Fibroblast of skin of left biceps (primary cell): ENCODE data around the gene COL6A3.
"Not testable (repeated sequence)": the region's sequence is repeated elsewhere in the genome, so short reads cannot be mapped to it uniquely, and the experiment has no call there.

Source experiments
- DNase-seq, 2 experiments: peaks; one replicate each; pipeline ENCODE4 v3.0.0-alpha.2; 2013; ENCODE audit warnings: low read depth in 2 of 2

COL6A3 gene

GRCh38 chr2:237379636-237380035 is 34.3 kb downstream of the COL6A3 start:
- DNase-seq, result no peak

DNA sequence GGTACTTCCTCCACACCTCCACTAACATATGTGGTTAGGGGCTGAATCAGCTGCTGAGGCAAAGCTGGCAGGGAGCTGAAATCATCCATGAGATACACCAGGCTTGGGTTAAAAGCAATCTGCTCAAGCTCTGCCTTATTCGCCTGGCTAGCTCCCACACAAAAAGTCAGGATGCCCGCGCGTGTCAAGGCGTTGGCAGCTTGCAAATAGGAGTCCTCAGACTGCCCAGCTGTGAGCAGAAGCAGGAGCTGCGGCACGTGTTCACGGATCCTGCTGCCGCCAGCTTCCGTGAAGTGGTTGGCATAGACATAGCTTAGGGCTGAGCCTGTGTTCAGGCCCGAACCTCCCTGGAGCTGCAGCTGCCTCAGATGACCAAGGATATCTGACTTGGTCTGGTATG is 35.3 kb downstream of the COL6A3 start:
- no peak for DNase-seq

DNA sequence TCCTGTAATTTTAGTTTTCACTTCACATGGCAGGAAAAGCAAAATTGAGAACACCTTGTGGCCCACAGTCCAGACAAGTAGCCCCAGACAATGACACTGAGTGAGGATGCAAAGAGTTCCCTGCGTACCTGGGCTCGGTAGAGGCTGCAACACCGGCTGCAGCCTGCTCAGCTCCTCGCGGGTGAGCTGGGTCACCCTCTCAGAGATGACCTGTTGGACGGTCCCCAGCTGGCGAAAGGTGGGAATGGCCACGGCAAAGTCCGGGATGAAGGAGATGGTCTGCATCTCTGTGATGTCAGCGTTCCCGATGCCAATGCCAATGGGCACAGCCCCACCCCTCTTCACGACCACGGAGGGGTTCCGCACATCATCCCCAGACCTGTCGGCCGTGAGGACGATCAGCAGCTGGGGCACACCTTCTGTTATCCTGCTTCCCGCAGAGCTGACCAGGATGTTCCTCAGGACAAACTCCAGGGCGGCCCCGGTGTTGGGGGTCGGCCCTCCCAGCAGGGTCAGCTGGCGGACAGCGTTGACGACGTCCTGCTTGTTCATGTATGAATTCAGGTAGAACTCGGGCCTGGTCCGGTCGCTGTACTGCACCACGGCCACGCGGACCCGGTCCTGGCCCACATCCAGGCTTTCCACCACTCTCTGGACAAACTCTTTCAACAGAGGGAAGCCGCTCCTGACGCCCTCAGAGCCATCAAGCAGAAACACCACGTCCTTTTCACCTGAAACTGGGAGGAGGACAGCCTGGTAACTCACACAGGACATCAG is 39.5 kb downstream of the COL6A3 start:
- no peak for DNase-seq

DNA sequence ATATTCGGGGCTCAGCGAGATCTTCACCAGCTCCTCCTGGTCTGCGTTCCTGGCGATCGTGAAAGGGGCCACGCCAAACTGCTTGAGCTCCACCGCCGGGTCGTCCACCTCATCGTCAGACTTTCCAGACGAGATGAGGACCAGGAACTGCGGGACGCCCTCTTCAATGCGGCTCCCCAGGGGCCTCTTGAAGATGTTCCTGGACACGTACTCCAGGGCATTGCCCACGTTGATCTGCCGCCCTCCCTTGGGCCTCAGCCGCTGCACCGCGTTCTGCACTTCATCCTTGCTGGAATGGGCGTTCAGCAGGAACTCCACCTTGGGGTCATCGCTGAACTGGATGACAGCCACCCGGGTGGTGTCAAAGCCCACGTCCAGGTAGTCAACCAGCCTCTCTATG is 42.1 kb downstream of the COL6A3 start:
- DNase-seq, result no peak

- no peak for DNase-seq
Observed at GRCh38 chr2:237365671-237366070, 48.3 kb downstream of the COL6A3 start.

DNA sequence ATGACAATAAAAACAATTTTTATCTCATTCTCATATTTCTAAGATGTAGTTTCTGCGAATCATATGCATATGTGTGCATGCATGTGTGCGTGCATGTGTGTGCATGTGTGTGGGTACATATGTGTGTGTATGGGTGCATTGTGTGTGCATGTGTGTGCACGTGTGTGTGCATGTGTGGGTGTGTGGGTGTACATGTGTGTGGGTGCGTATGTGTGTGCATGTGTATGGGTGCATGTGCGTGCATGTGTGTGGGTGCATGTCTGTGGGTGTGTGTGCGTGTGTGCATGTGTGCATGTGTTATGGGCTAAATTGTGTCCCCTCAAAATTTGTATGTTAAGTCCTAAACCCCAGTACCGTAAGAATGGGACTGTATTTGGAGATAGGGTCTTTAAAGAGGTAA is 49.3 kb downstream of the COL6A3 start:
- no peak for DNase-seq

- no peak for DNase-seq
Observed at GRCh38 chr2:237361194-237362004, 52.6 kb downstream of the COL6A3 start.

DNA sequence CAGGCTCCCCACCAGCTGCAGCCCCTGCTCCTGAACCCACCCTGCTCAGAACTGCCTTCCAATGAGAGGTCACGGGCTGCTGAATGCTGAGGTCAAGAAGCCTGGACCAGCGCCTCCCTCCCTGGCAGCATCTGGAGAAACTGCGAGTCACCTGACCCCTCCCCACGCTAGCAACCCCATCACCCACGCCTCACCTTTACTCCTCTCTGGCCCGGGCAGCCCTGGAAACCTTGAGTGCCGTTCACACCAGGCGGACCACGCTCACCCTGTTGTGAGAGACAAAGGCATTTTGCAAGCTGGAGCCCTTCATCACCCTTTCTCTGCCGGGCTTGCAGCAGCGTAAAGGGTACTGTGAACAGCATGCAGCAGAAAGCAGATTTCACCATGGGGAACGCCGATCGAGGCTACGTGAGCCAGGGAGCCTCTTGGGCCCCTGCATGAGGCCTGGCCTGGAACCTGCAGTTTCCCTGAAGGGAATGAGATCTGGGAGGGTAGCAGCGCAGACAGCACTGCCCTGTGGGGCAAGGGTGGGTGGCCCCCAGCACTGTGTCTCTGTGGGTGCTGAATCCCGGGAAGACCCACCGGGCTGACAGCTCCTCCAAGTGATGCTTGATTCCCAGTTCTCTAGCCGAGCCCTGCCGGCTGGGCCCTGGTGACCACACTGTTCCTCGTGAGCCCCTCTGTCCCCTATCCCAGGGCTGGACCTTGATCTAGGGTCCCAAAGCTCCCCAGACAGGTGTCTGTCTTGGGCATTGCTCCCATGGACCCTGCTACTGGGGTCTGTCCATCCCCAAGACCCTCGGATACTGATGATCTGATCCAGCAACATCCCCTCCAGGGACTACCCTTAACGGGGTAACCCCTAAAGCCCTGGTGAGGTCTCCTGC is 53.8 kb downstream of the COL6A3 start:
- no peak for DNase-seq

DNA sequence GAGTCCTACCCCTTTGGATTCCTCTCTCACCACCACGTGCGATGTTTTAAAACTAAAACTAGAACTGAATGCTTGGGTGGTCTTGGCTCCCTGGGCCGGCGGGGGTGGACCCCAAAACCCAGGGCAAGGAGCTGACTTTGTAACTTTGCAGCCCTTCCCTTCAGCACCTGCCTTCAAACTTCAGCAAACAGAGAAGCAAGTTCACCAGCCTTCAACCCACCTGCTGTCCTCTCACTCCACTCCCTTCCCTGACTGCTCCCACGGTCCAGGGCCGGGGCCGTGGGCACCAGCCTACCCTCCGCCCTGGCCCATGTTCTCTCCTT is 54.5 kb downstream of the COL6A3 start:
- DNase-seq, result no peak

- no peak for DNase-seq
Observed at GRCh38 chr2:237358721-237359517, 55.0 kb downstream of the COL6A3 start.

DNA sequence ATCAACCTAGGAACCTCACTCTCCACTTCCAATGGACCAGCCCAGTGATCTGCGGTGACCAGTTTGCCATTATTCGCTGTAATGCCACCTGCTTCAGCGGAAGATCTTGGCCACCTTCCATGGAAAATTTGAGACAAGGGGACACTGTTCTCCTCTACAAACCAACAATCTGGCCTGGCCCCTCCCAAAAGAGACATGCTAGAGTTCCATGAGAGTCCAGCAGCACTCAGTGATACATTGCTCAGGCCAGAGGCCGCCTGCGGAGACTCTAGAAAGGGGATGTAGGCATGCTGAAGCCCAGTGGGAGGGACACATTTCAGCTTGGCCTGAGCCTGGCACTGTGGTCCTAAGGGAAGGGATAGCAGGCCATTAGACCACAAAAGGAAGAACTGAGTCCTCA is 58.3 kb downstream of the COL6A3 start:
- no peak for DNase-seq

DNA sequence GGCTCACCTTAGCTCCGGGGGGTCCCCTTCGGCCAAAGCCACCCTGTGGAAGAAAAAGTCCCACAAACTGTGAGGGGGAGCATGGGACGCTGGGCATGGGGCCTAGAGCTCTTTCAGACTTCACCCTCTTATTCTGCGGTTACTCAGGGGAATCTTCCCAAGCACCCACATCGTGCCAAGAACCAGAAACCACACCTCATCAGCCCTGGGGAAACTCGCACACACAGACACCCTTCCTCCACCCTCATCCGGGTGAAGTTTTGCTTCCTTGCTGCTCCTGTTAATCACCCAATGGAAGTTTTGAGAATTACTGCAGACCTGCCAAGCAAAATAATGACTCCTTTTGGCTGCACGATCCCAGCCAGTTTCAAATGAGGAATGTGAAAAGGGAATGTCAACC is 59.1 kb downstream of the COL6A3 start:
- DNase-seq, result peak in 1 of 2 experiments; percentile 13

- DNase-seq, result not testable (repeated sequence)
Observed at GRCh38 chr2:237354172-237354571, 59.8 kb downstream of the COL6A3 start.

- no peak for DNase-seq
Observed at GRCh38 chr2:237353215-237353614, 60.7 kb downstream of the COL6A3 start.

DNA sequence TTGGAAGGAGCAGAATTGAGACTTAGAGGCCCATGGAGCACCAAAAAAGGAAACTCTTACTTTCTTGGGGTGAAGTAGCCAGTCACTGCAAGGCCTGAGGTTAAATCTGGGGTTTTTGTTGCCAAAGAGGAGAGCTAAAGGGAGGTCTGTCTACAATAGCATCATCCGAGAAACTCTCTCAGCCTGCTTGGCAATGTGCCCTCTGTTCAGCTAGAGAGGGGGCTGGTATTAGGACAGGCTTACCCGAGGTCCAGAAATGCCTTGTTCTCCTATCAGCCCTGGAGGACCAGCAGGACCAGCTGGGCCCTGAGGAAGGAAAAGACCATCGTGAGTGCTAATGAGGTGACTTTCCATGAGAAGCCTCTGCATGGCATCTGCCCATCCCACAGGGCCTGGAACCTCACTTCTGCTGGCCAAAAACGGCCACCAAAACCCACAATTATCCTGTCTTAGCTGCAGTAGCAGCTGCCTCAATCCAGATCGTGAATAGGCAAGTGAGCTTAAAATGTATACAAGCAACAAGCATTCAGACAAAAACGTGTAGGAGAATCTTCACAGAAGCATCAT is 61.6 kb downstream of the COL6A3 start:
- DNase-seq, result no peak

GRCh38 chr2:237351796-237352195 is 62.2 kb downstream of the COL6A3 start:
- no peak for DNase-seq

- DNase-seq, result no peak
Observed at GRCh38 chr2:237351046-237351445, 62.9 kb downstream of the COL6A3 start.

- DNase-seq, result no peak
Observed at GRCh38 chr2:237350597-237350996, 63.4 kb downstream of the COL6A3 start.

DNA sequence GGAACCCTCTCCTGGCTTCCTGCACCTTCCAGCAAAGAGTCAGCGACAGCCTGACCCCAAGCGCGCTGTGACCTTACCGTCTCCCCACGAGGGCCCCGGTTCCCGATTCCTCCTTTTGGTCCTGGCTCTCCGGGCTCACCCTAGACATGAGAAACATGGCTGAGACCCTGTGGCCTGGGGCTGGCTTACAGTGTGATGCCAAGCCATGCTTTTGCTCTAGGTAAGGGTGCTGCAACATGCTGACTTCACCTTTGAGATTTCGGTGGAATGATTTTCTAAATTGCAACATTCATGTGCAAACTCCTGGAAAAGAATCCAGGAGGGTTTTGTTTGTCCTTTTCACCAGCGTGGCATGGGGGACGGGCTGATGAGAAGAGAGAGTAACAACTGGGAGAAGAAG is 63.9 kb downstream of the COL6A3 start:
- no peak for DNase-seq

DNA sequence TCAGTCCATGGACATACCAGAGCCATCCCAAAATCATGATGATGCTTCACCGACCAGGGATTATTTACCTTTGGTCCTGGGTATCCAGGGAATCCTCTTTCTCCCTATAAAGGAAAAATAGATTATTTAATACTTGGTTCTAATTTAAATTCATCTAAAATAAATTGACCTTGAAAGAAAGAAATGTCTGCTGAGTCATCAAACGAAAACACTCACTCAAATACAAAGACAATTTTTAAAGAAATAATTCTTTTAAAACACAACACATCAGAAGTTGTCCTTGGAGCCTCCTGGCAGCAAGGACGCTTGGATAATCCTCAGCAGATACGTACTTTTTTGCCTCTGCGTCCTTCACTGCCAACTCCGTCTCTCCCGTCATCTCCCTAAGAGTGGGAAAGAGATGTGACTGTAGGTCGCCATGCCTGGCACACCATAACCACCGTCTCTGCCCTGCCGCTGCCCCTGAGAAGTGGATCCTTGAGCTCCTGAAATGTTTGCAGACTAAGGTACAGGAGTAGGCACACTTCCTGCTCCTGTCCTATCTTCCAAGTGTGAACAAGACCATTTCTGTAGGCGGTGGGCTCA is 65.6 kb downstream of the COL6A3 start:
- no peak for DNase-seq
